GOT3 (cell line): Measurements from ENCODE around the gene ARHGAP24.

Experiments used
- DNase-seq: peaks from one replicate; lab custom pipeline; 2025; ENCODE audit warnings: mixed read lengths; lab: John Stamatoyannopoulos, UW

ARHGAP24 gene

GRCh38 chr4:85778632-85779131 is 303.7 kb downstream of the ARHGAP24 start:
- DNase-seq = no peak

- DNase-seq = no peak
These were observed 304.2 kb downstream of the ARHGAP24 start for GRCh38 chr4:85779165-85779564.

- DNase-seq = no peak
These were observed 305.7 kb downstream of the ARHGAP24 start for GRCh38 chr4:85780664-85781063.

GRCh38 chr4:85783483-85783882 is 308.5 kb downstream of the ARHGAP24 start:
- DNase-seq = no peak

- no peak for DNase-seq
These were observed 308.9 kb downstream of the ARHGAP24 start for GRCh38 chr4:85783900-85784299.

- no peak for DNase-seq
These were observed 309.4 kb downstream of the ARHGAP24 start for GRCh38 chr4:85784348-85784747.

- DNase-seq = no peak
These were observed 310.0 kb downstream of the ARHGAP24 start for GRCh38 chr4:85784947-85785346.

GRCh38 chr4:85787133-85787532 is 312.2 kb downstream of the ARHGAP24 start:
- no peak for DNase-seq

GRCh38 chr4:85788604-85789003 is 313.7 kb downstream of the ARHGAP24 start:
- DNase-seq = no peak

GRCh38 chr4:85789241-85789640 is 314.3 kb downstream of the ARHGAP24 start:
- DNase-seq = no peak

- no peak for DNase-seq
These were observed 315.6 kb downstream of the ARHGAP24 start for GRCh38 chr4:85790582-85790981.

- DNase-seq = no peak
These were observed 317.7 kb downstream of the ARHGAP24 start for GRCh38 chr4:85792376-85793232.

- DNase-seq = no peak
These were observed 318.3 kb downstream of the ARHGAP24 start for GRCh38 chr4:85793233-85793585.

- DNase-seq = no peak
These were observed 323.2 kb downstream of the ARHGAP24 start for GRCh38 chr4:85798012-85798770.

GRCh38 chr4:85803856-85804255 is 328.9 kb downstream of the ARHGAP24 start:
- DNase-seq = no peak

- DNase-seq = no peak
These were observed 330.9 kb downstream of the ARHGAP24 start for GRCh38 chr4:85805891-85806290.

- DNase-seq = no peak
These were observed 331.4 kb downstream of the ARHGAP24 start for GRCh38 chr4:85806334-85806733.

- peak; percentile 48 for DNase-seq
These were observed 332.4 kb downstream of the ARHGAP24 start for GRCh38 chr4:85807247-85807950.

- DNase-seq = no peak
These were observed 333.2 kb downstream of the ARHGAP24 start for GRCh38 chr4:85808104-85808503.

- DNase-seq = no peak
These were observed 333.9 kb downstream of the ARHGAP24 start for GRCh38 chr4:85808864-85809263.

GRCh38 chr4:85812776-85813175 is 337.8 kb downstream of the ARHGAP24 start:
- DNase-seq = no peak

- DNase-seq = no peak
These were observed 341.0 kb downstream of the ARHGAP24 start for GRCh38 chr4:85815796-85816459.
